Thoracic aorta (tissue), 2 donors: ENCODE results near the gene SLC25A3. TPM values are rescaled to one million over a fixed set of nuclear protein-coding genes. Genes with fewer than 3 reads are reported as not detected.

Experiments used
- ATAC-seq: fragments of 150-250 bp; one replicate; pipeline ENCODE4 v1.8.0; 2017; ENCODE audit warnings: low read depth; ENCODE audit not compliant: insufficient number of reproducible peaks, low FRiP score
- DNase-seq: peaks from one replicate; pipeline ENCODE4 v3.0.0-alpha.2; 2020; ENCODE audit warnings: low spot score
- H3K27ac ChIP-seq, 2 donors: fragments of 200-600 bp; sonication (generic); 1 replicate in 1 of 2; 2 replicates in 1 of 2; pipeline ENCODE4 v1.5.1; 2016; ENCODE audit warnings: mild to moderate bottlenecking in 2 of 2, moderate library complexity in 2 of 2
- H3K27me3 ChIP-seq: fragments of 200-600 bp; sonication (generic); replicated peaks from 2 replicates; pipeline ENCODE4 v1.6.0; 2016; ENCODE audit warnings: mild to moderate bottlenecking; ENCODE audit not compliant: insufficient read depth
- H3K36me3 ChIP-seq: fragments of 200-600 bp; sonication (generic); one replicate; pipeline ENCODE4 v1.5.1; 2016
- H3K4me1 ChIP-seq, 2 donors: fragments of 200-600 bp; sonication (generic); 1 replicate in 1 of 2; 2 replicates in 1 of 2; pipeline versions ENCODE4 v1.5.1 to v1.6.0; 2016; ENCODE audit warnings: low read depth in 2 of 2, mild to moderate bottlenecking in 1 of 2; ENCODE audit not compliant: control insufficient read depth in 1 of 2
- H3K4me3 ChIP-seq: fragments of 200-600 bp; sonication (generic); 2 replicates; pipeline ENCODE4 v1.5.1; 2016; ENCODE audit warnings: mild to moderate bottlenecking
- H3K9me3 ChIP-seq: fragments of 200-600 bp; sonication (generic); 2 replicates; pipeline ENCODE4 v1.5.1; 2016
- total RNA-seq, 2 donors: library from RNA; depleted of rRNA; stranded (reverse); fragments of >200 nt; gene quantifications; one replicate each; pipeline versions ENCODE4 v1.1.0 to v1.2.3, GENCODE V29; 2016
- TF ChIP-seq, protein P1 (sequence below): fragments of 200-600 bp; sonication (generic); IDR thresholded peaks from one replicate; pipeline ENCODE4 v1.5.1; 2019; ENCODE audit warnings: antibody characterized with exemption

SLC25A3 gene
- total RNA-seq, 2 donors from 2014 or later, result 362 to 445 TPM

DNA sequence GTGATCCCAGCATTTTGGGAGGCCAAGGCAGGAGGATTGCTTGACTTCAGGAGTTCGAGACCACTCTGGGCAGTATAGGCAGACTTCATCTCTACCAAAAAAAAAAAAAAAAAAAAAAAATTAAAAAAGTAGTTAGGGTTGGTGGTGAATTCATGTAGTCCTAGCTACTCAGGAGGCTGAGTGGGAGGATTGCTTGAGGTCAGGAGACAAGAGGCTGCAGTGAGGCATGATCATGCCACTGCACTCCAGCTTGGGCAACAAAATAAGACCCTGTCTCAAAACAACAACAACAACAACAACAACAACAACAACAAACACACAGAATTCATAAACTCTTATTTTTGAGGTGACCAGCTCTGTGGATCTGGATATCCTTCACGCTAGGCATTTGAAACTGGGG is 17.1 kb downstream of the SLC25A3 start:
- Histone ChIP-seq H3K27me3 (no peaks in the 10 kb centered on the region), H3K4me3 (no peak overlapping the region), H3K4me1 (no peaks in the 10 kb centered on the region), H3K27ac (no peak overlapping the region), H3K36me3 (no peaks in the 10 kb centered on the region), H3K9me3 (no peaks in the 10 kb centered on the region)
- DNase-seq, result no peak
- TF ChIP-seq, protein P1, sequence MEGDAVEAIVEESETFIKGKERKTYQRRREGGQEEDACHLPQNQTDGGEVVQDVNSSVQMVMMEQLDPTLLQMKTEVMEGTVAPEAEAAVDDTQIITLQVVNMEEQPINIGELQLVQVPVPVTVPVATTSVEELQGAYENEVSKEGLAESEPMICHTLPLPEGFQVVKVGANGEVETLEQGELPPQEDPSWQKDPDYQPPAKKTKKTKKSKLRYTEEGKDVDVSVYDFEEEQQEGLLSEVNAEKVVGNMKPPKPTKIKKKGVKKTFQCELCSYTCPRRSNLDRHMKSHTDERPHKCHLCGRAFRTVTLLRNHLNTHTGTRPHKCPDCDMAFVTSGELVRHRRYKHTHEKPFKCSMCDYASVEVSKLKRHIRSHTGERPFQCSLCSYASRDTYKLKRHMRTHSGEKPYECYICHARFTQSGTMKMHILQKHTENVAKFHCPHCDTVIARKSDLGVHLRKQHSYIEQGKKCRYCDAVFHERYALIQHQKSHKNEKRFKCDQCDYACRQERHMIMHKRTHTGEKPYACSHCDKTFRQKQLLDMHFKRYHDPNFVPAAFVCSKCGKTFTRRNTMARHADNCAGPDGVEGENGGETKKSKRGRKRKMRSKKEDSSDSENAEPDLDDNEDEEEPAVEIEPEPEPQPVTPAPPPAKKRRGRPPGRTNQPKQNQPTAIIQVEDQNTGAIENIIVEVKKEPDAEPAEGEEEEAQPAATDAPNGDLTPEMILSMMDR, result no peak
- no peak for ATAC-seq

DNA sequence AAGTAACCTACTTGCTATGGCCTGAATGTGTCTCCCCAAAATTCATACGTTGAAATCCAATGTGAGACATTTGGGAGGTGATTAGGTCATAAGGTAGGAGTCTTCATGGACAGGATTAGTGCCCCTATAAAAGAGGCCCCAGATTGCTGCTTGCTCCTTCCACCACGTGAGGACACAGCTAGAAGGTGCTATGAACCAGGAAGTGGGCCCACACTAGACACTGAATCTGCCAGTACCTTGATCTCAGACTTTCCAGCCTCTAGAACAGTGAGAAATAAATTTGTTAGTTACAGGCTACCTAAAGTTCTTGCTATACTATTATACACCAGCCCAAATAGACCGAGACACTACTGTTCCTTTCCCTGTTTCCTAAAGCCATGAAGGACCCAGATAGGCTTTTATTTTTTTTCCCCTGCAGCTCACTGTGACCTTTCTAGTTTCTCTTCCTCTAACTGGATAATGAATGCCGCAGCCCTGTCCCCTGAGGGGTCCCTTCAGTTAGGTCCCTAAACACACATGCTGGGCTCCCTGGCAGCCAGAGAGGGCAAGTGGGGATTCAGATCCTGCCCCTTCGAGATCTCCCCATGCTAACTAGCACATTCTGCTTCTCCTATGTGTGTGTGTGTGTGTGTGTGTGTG is 19.3 kb downstream of the SLC25A3 start:
- H3K9me3 ChIP-seq, result no peaks in the 10 kb centered on the region
- H3K4me1 ChIP-seq, result no peaks in the 10 kb centered on the region
- H3K27ac ChIP-seq, result no peak overlapping the region
- no peak overlapping the region for H3K4me3 ChIP-seq
- H3K36me3 ChIP-seq, result no peaks in the 10 kb centered on the region
- no peaks in the 10 kb centered on the region for H3K27me3 ChIP-seq
- ATAC-seq, result no peak
- TF ChIP-seq, protein P1, result no peak
- DNase-seq, result no peak

DNA sequence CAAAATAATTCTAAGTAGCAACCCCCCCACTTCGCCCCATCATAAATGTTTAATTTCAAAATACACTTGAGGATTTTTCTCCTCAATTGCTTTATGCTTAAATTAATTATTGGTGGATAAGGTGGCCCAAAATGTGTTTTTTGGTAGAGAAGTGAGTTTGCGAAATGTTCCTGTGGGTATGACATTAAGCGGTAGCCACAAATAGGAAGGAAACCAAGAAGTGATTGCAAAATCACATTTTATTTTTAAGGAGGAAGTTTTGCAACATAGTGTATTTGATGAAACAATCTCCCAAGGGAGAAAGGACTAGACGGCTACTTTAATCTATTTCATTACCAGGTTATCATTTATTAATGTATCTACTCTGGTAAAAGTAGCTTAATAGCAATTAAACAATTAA is 25.5 kb downstream of the SLC25A3 start:
- ATAC-seq (no peak), DNase-seq (no peak)
- Histone ChIP-seq H3K9me3 (no peaks in the 10 kb centered on the region), H3K4me3 (no peak overlapping the region), H3K27ac (no peak overlapping the region), H3K36me3 (no peaks in the 10 kb centered on the region), H3K4me1 (no peaks in the 10 kb centered on the region), H3K27me3 (no peaks in the 10 kb centered on the region)
- TF ChIP-seq, protein P1, result no peak

DNA sequence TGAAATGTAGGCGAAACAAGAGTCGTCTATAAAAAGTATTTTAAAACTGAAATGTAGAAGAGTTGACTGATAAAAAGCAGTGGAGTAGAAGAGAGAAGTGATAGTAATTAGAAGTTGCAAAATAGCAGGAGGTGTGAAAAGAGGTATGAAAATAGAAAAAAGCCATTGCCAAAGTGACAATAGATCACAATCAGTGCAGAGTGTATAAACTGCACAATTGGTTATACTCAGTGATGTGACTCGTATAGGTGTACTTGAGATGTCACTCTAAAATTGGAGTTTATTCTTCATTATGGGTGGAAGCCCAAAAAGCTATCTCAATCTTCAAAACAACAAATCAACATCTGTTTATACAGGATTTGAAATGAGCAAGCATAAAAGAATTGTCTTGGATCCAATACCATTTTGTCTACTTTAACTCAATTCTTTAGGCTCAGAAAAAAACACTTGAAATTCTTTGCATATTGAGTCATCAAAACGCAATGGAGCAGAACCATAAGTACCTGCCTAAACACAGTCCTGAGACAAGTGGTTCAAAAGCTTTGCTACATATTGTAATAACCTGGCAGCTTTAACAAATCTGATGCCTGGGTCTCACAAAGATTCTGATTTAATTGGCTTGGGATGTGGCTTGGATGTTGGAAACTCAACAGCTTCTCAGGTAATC is 42.3 kb downstream of the SLC25A3 start:
- Histone ChIP-seq H3K27ac (no peak overlapping the region), H3K9me3 (no peaks in the 10 kb centered on the region), H3K4me3 (no peak overlapping the region), H3K4me1 (no peaks in the 10 kb centered on the region), H3K36me3 (peaks cover 6% of the 10 kb centered on the region), H3K27me3 (no peaks in the 10 kb centered on the region)
- no peak for DNase-seq
- no peak for ATAC-seq
- TF ChIP-seq, protein P1, result no peak

DNA sequence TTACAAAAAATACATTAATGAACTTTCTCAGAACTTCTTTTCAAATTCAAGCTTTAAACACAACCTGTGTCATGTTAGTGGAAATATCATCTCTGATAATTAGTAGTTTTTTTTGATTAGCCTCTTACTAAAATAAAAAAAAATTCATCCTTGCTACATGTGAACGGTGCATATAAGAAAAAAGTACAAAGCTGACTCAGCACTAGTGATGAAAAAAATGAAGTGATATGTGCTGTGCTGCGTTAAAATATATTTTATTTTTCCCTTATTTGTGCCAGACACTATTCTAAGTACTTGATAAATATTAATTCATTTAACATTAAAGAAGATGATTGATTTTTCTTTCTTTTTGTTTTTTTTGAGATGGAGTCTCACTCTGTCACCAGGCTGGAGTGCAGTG is 43.6 kb downstream of the SLC25A3 start:
- no peak overlapping the region for H3K4me3 ChIP-seq
- H3K9me3 ChIP-seq, result no peaks in the 10 kb centered on the region
- ATAC-seq, result no peak
- H3K27me3 ChIP-seq, result no peaks in the 10 kb centered on the region
- H3K27ac ChIP-seq, result no peak overlapping the region
- H3K4me1 ChIP-seq, result no peaks in the 10 kb centered on the region
- TF ChIP-seq, protein P1, result no peak
- no peak for DNase-seq
- H3K36me3 ChIP-seq, result peaks cover 6% of the 10 kb centered on the region
